Stimulated activated CD4-positive, alpha-beta T cell treated with anti-CD3 and anti-CD28 coated beads, Interleukin-15, amount 100 ng/mL, for 1 hour (primary cell): Measurements from ENCODE around the gene LRRC4B.
"Not testable (repeated sequence)": the region's sequence is repeated elsewhere in the genome, so short reads cannot be mapped to it uniquely, and the experiment has no call there.

Experiments
- DNase-seq, 2 donors: peaks; one replicate each; pipeline ENCODE4 v3.0.0-alpha.2; 2020; ENCODE audit warnings: low read depth in 1 of 2, low spot score in 1 of 2

LRRC4B gene

GRCh38 chr19:50486823-50487515 is 81.3 kb downstream of the LRRC4B start:
- peak in 1 of 2 donors; percentile 45 for DNase-seq

DNA sequence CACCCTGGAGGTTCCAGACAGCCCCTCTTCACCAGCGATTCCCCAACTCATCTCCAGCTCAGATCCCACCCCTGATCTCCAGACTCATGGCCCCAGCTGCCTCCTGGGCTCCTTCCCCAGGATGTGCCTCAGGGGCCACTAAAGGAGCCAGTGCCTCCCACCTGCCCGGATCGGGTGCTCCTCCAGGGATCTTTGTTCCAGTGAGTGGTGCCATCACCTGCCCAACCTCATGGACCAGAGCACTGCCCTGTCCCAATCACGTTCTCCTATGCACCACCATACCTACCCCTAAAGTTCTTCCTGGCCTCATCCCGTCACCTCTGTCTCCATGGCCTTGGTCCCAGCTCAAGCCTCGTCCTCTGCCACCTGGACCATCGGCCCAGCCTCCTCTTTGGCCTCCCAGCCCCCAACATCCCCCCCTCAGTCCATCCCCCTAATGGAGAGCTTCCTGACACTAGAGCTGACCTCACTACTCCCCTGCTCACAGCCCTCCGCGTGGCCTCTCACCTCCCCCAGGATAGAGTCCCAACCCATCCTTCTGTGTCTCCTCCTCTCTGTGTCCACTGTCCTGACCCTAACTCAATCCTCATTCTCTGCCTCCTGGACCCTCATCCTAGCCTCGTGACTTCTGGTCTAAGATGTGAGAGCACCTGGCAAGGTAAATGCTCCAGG is 82.8 kb downstream of the LRRC4B start:
- DNase-seq, result no peak

DNA sequence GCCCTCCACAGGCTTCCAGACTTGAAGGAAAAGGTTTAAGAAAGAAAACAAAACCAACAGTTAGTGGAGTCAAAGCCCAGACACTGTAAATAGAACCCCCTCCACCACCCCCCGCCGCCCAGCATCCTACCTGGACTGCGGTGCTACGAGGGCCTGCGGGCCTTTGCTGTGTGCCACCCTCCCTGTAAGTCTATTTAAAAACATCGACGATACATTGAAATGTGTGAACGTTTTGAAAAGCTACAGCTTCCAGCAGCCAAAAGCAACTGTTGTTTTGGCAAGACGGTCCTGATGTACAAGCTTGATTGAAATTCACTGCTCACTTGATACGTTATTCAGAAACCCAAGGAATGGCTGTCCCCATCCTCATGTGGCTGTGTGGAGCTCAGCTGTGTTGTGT is 85.3 kb downstream of the LRRC4B start:
- DNase-seq, result no peak

DNA sequence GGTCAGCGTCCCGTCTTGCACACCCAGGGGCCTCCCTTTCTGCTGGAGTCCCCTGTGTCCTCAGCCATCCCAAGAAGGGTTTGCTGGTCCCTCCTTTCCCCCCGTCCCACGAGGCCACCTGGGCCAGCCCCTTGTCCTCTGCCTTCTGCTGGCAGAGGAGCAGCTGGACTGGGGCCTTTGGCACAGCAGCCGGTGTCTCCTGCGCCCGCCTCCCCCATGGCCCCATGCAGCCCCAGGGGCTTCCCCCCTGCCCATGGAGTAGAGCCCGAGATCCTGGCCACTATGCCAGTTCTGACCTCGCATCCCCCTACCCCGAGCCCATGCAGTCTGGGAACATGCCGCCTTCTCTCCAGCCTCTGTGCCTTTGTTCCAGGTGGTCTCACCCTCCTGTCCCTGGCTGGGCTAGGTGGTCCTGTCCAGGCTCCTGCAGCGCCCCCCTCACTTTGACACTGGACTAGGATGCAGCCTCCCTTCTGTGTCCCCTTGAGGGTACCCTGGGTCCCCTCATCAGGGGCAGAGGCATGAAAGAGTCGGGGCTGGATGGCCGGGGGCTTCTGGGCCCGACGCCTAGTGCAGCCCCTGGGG is 85.9 kb downstream of the LRRC4B start:
- no peak for DNase-seq

- no peak for DNase-seq
These were observed 86.7 kb downstream of the LRRC4B start for GRCh38 chr19:50481351-50482149.

- DNase-seq, result no peak
These were observed 87.7 kb downstream of the LRRC4B start for GRCh38 chr19:50480281-50481111.

GRCh38 chr19:50479761-50480251 is 88.4 kb downstream of the LRRC4B start:
- DNase-seq, result no peak

DNA sequence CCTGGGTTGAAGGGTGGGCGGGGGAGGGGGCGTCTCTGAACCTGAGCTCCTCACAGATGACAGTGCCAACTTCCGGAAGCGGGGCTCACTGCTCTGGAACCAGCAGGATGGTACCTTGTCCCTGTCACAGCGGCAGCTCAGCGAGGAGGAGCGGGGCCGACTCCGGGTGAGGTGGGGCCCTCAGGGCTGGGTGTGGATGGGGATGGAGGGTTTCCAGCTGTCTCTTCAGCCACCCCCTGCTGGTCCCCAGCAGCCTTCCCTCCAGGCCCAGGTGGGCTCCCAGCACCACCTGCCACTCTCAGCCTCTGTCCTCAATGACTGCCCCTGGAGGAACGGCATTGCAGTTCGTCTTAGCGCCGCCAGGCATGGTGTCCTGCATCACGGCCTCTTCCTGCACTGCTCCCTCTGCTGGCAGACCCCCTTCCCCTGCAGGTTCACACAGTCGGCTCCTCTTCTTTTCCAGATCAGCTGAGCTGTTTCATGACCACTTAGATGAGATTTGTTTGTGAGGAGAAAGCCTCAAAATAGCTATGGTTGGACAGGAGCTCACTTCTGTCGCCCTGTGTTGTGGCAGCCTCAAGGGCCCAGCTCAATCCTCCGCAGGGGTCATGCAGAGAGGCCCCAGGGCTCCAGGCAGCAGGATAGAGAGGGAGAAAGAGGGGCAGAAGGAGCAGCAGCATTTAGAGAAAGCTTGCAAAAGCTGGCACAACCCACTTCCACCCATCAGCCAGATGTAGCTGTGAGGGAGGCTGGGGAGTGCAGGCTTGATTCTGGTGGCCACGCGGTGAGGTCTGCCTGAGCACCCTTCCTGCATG is 89.1 kb downstream of the LRRC4B start:
- no peak for DNase-seq

GRCh38 chr19:50477751-50478515 is 90.3 kb downstream of the LRRC4B start:
- DNase-seq, result no peak

DNA sequence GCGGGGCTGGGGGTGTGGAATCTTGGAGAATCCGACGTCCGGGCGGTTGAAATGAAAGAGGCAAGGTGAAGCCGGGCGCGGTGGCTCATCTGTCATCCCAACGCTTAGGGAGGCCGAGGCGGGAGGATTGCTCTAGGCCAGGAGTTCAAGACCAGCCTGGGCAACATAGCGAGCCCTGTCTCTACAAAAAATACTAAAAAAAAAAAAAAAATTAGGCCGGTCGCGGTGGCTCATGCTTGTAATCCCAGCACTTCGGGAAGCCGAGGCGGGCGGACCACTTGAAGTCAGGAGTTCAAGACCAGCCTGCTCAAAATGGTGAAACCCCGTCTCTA is 91.4 kb downstream of the LRRC4B start:
- no peak for DNase-seq

- DNase-seq, result peak; percentile 87 to 89
These were observed 91.9 kb downstream of the LRRC4B start, which contains the start of the genes EMC10 and GARIN5A for GRCh38 chr19:50476224-50476906. Gene EMC10 (plus strand): TSS chr19:50476507. CDS start chr19:50476545, 38 bp downstream. Gene GARIN5A (minus strand): TSS chr19:50476848. CDS start chr19:50476388, 460 bp downstream.

DNA sequence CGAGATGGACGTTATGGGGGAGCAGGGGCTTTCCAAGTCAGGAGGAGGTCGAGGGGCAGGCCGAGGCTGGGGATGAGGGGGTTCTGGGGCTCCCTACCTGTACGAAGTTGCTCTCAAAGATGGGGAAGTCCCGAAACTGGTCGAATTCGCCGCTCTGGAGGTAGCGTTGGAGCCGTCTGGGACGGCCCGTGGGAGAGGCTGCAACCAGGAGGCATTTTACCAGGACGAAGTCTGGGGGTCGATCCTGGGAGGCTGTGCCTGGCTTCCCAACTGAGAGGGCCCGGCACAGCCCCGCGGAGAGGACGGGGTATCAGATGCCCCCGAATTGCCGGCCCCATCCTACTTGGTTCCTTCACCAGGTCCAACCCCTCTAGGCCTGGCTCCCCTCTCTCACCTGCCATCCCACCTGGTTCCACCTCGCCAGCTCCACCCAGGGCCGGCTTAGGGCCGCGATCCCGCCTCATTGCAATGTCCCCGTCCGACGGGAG is 92.5 kb downstream of the LRRC4B start:
- no peak for DNase-seq

GRCh38 chr19:50475101-50475568 is 93.1 kb downstream of the LRRC4B start:
- no peak for DNase-seq

DNA sequence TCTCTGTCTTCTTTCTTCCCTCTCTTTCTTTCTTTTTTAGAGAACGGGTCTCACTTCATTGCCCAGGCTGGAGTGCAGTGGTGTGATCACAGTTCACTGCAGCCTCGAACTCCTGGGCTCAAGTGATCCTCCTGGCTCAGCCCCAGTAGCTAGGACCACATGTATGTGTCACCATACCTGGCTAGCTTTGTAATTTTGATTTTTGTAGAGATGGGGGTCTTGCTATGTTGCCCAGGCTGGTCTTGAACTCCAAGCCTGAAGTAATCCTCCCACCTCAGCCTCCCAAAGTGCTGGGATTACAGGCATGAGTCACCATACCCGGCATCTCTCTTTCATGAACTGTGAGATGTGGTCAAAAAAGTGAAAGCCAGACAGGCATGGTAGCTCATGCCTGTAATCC is 94.9 kb downstream of the LRRC4B start:
- DNase-seq, result not testable (repeated sequence)

- no peak for DNase-seq
These were observed 99.4 kb downstream of the LRRC4B start for GRCh38 chr19:50468818-50469217.

DNA sequence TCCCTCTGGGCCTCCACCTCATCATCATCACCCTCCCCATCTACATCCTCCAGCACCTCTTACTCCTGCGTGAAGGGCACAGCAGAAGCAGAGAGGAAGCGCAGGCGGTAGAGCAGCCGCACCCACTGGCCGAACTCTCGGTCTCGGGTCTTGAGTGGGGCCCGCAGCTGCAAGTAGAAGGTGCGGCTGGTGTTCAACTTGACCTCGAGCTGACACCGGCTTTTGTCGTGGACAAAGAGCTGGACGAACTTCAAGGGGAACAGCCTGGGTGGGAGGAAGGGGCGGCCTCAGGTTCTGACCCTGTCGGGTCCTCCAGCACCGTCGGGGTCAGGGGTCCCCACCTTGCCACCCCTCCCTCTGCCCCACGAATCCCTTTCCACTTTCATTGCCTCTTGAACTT is 100.7 kb downstream of the LRRC4B start:
- DNase-seq, result no peak
